Effector memory CD4-positive, alpha-beta T cell (primary cell): ENCODE measurements around the gene CDH12.

Experiments used
- DNase-seq, 3 donors: peaks; one replicate each; pipeline ENCODE4 v3.0.0-alpha.2; 2020
- H3K27ac ChIP-seq: 2 replicates; pipeline ENCODE4 v1.7.0; 2013; ENCODE audit warnings: mild to moderate bottlenecking, low read length, moderate library complexity; ENCODE audit not compliant: insufficient read depth, poor library complexity, severe bottlenecking
- H3K27me3 ChIP-seq: replicated peaks from 2 replicates; pipeline ENCODE4 v1.7.0; 2013; ENCODE audit warnings: mild to moderate bottlenecking, low read length; ENCODE audit not compliant: insufficient read depth, control insufficient read depth, poor library complexity, severe bottlenecking
- H3K36me3 ChIP-seq: 2 replicates; pipeline ENCODE4 v1.7.0; 2013; ENCODE audit warnings: mild to moderate bottlenecking, low read length, moderate library complexity; ENCODE audit not compliant: control insufficient read depth, insufficient read depth
- H3K4me1 ChIP-seq: 2 replicates; pipeline ENCODE4 v1.7.0; 2013; ENCODE audit warnings: low read length, mild to moderate bottlenecking; ENCODE audit not compliant: control insufficient read depth, insufficient read depth, poor library complexity, severe bottlenecking
- H3K4me3 ChIP-seq: 2 replicates; pipeline ENCODE4 v1.7.0; 2013; ENCODE audit warnings: low read length, low read depth, mild to moderate bottlenecking; ENCODE audit not compliant: insufficient read depth, poor library complexity, severe bottlenecking
- H3K9me3 ChIP-seq: 2 replicates; pipeline ENCODE4 v1.7.0; 2013; ENCODE audit warnings: mild to moderate bottlenecking, low read length, moderate library complexity; ENCODE audit not compliant: control insufficient read depth

Gene CDH12

GRCh38 chr5:22470408-22470807 lies 382.7 kb downstream of the CDH12 start:
- no peak overlapping the region for H3K4me3 ChIP-seq

GRCh38 chr5:22465616-22466015 lies 387.5 kb downstream of the CDH12 start:
- Histone ChIP-seq H3K27ac (no peak overlapping the region), H3K36me3 (no peaks in the 10 kb centered on the region), H3K4me1 (no peaks in the 10 kb centered on the region), H3K9me3 (no peaks in the 10 kb centered on the region), H3K4me3 (no peak overlapping the region), H3K27me3 (no peaks in the 10 kb centered on the region)
- DNase-seq, result no peak

More at GRCh38 chr5:22470408-22470807, 382.7 kb downstream of the CDH12 start:
- no peaks in the 10 kb centered on the region for H3K4me1 ChIP-seq
- no peaks in the 10 kb centered on the region for H3K36me3 ChIP-seq
- no peak for DNase-seq
- no peaks in the 10 kb centered on the region for H3K9me3 ChIP-seq
- no peaks in the 10 kb centered on the region for H3K27me3 ChIP-seq
- no peak overlapping the region for H3K27ac ChIP-seq

- Histone ChIP-seq H3K27ac (no peak overlapping the region), H3K4me1 (no peaks in the 10 kb centered on the region), H3K4me3 (no peak overlapping the region), H3K36me3 (no peaks in the 10 kb centered on the region), H3K9me3 (no peaks in the 10 kb centered on the region), H3K27me3 (no peaks in the 10 kb centered on the region)
- DNase-seq, result no peak
These were observed 388.0 kb downstream of the CDH12 start for GRCh38 chr5:22465177-22465576.

GRCh38 chr5:22460189-22460588 lies 393.0 kb downstream of the CDH12 start:
- no peaks in the 10 kb centered on the region for H3K4me1 ChIP-seq
- no peaks in the 10 kb centered on the region for H3K9me3 ChIP-seq
- no peak overlapping the region for H3K4me3 ChIP-seq
- no peaks in the 10 kb centered on the region for H3K36me3 ChIP-seq
- no peak for DNase-seq
- no peaks in the 10 kb centered on the region for H3K27me3 ChIP-seq
- H3K27ac ChIP-seq, result no peak overlapping the region

GRCh38 chr5:22432905-22433304 lies 420.2 kb downstream of the CDH12 start:
- no peak for DNase-seq
- Histone ChIP-seq H3K4me3 (no peak overlapping the region), H3K4me1 (no peaks in the 10 kb centered on the region), H3K36me3 (no peaks in the 10 kb centered on the region), H3K27ac (no peak overlapping the region), H3K27me3 (no peaks in the 10 kb centered on the region), H3K9me3 (no peaks in the 10 kb centered on the region)

GRCh38 chr5:22431840-22432239 lies 421.3 kb downstream of the CDH12 start:
- no peaks in the 10 kb centered on the region for H3K36me3 ChIP-seq
- H3K9me3 ChIP-seq, result no peaks in the 10 kb centered on the region
- no peaks in the 10 kb centered on the region for H3K4me1 ChIP-seq
- H3K4me3 ChIP-seq, result no peak overlapping the region
- no peaks in the 10 kb centered on the region for H3K27me3 ChIP-seq
- no peak for DNase-seq
- H3K27ac ChIP-seq, result no peak overlapping the region

- Histone ChIP-seq H3K9me3 (no peaks in the 10 kb centered on the region), H3K27ac (no peak overlapping the region), H3K4me3 (no peak overlapping the region), H3K4me1 (no peaks in the 10 kb centered on the region), H3K36me3 (no peaks in the 10 kb centered on the region), H3K27me3 (no peaks in the 10 kb centered on the region)
- no peak for DNase-seq
These were observed 421.7 kb downstream of the CDH12 start for GRCh38 chr5:22431406-22431805.

- no peaks in the 10 kb centered on the region for H3K36me3 ChIP-seq
- H3K27ac ChIP-seq, result no peak overlapping the region
- H3K4me3 ChIP-seq, result no peak overlapping the region
- no peaks in the 10 kb centered on the region for H3K4me1 ChIP-seq
- no peaks in the 10 kb centered on the region for H3K9me3 ChIP-seq
- DNase-seq, result no peak
- no peaks in the 10 kb centered on the region for H3K27me3 ChIP-seq
These were observed 441.4 kb downstream of the CDH12 start for GRCh38 chr5:22411554-22412349.

GRCh38 chr5:22391956-22392355 lies 461.2 kb downstream of the CDH12 start:
- Histone ChIP-seq H3K36me3 (no peaks in the 10 kb centered on the region), H3K27me3 (no peaks in the 10 kb centered on the region), H3K9me3 (no peaks in the 10 kb centered on the region), H3K4me1 (no peaks in the 10 kb centered on the region), H3K4me3 (no peak overlapping the region), H3K27ac (no peak overlapping the region)
- DNase-seq, result no peak

- DNase-seq, result no peak
- no peaks in the 10 kb centered on the region for H3K4me1 ChIP-seq
These were observed 462.3 kb downstream of the CDH12 start for GRCh38 chr5:22390888-22391287.

More at GRCh38 chr5:22390888-22391287, 462.3 kb downstream of the CDH12 start:
- H3K36me3 ChIP-seq, result no peaks in the 10 kb centered on the region
- no peak overlapping the region for H3K4me3 ChIP-seq
- H3K27ac ChIP-seq, result no peak overlapping the region
- no peaks in the 10 kb centered on the region for H3K9me3 ChIP-seq
- H3K27me3 ChIP-seq, result no peaks in the 10 kb centered on the region
